Immature natural killer cell (primary cell): ENCODE measurements around the gene ALDH3B2. TPM values are rescaled to one million over a fixed set of nuclear protein-coding genes. Genes with fewer than 3 reads are reported as not detected.
"Not testable (repeated sequence)": the region's sequence is repeated elsewhere in the genome, so short reads cannot be mapped to it uniquely, and the experiment has no call there.

Experiments
- DNase-seq, 3 donors: peaks; one replicate each; pipeline ENCODE4 v3.0.0; 2022; ENCODE audit warnings: mixed read lengths in 1 of 3
- H3K27ac Mint-ChIP-seq, 6 donors: one replicate each; pipeline ENCODE4 v1.8.0; 2020; ENCODE audit warnings: mixed read lengths in 6 of 6, mild to moderate bottlenecking in 5 of 6, inconsistent platforms in 4 of 6, moderate library complexity in 3 of 6
- H3K27me3 Mint-ChIP-seq, 3 donors: one replicate each; pipeline ENCODE4 v1.8.0; 2020 to 2021; ENCODE audit warnings: low read depth in 3 of 3, mild to moderate bottlenecking in 3 of 3, mixed read lengths in 3 of 3, moderate library complexity in 3 of 3, inconsistent platforms in 1 of 3
- H3K36me3 Mint-ChIP-seq, 3 donors: one replicate each; pipeline ENCODE4 v1.8.0; 2020; ENCODE audit warnings: mixed read lengths in 3 of 3, inconsistent platforms in 2 of 3, mild to moderate bottlenecking in 2 of 3
- H3K4me1 Mint-ChIP-seq, 2 donors: one replicate each; pipeline ENCODE4 v1.8.0; 2020; ENCODE audit warnings: inconsistent platforms in 2 of 2, mild to moderate bottlenecking in 2 of 2, mixed read lengths in 2 of 2, moderate library complexity in 1 of 2
- H3K4me3 Mint-ChIP-seq, 5 donors: one replicate each; pipeline ENCODE4 v1.8.0; 2020; ENCODE audit warnings: mild to moderate bottlenecking in 5 of 5, mixed read lengths in 5 of 5, inconsistent platforms in 3 of 5, moderate library complexity in 3 of 5
- H3K9me3 Mint-ChIP-seq, 6 donors: one replicate each; pipeline ENCODE4 v1.8.0; 2020; ENCODE audit warnings: mild to moderate bottlenecking in 6 of 6, mixed read lengths in 6 of 6, inconsistent platforms in 4 of 6, moderate library complexity in 3 of 6
- polyA plus RNA-seq, 3 donors: library from polyadenylated mRNA; unstranded; fragments of 300-500 nt; fragmentation: Illumina TruSeq; gene quantifications; one replicate each; pipeline ENCODE4 v1.2.3, GENCODE V29; 2021

The ALDH3B2 gene
- polyA plus RNA-seq, 3 donors from 2014 or later: not detected

DNA sequence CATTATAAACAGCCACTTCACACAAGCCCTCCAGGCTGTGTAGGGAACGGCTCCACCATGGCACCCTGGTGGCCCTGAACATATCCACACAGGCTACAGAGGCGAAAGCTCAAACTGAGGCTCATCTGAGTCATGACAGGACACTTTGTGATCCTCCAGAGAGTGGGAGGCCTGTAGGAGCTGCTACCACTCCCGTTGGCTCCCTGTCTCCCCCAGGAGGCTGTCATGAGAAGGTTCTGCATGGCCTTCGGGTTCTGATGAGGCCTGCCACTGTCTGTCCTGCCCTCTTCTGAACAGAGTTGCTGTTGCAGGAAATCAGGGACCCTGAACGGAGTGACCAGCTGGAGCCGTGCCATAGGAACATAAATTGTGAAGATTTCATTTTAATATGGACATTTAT is 23.8 kb upstream of the ALDH3B2 start:
- Mint-ChIP-seq H3K4me1 (no peaks in the 10 kb centered on the region), H3K27me3 (peaks cover 0 to 9% (median 2%) of the 10 kb centered on the region in 3 donors), H3K9me3 (no peaks in the 10 kb centered on the region), H3K36me3 (no peaks in the 10 kb centered on the region), H3K4me3 (no peak overlapping the region), H3K27ac (no peak overlapping the region)
- no peak for DNase-seq

GRCh38 chr11:67697846-67698245 is 23.4 kb upstream of the ALDH3B2 start:
- Mint-ChIP-seq H3K4me1 (no peaks in the 10 kb centered on the region), H3K27me3 (peaks cover 0 to 5% (median 2%) of the 10 kb centered on the region in 3 donors), H3K27ac (no peak overlapping the region), H3K4me3 (no peak overlapping the region), H3K9me3 (no peaks in the 10 kb centered on the region), H3K36me3 (no peaks in the 10 kb centered on the region)
- DNase-seq: no peak

GRCh38 chr11:67696998-67697397 is 22.6 kb upstream of the ALDH3B2 start:
- H3K27ac Mint-ChIP-seq: no peak overlapping the region

DNA sequence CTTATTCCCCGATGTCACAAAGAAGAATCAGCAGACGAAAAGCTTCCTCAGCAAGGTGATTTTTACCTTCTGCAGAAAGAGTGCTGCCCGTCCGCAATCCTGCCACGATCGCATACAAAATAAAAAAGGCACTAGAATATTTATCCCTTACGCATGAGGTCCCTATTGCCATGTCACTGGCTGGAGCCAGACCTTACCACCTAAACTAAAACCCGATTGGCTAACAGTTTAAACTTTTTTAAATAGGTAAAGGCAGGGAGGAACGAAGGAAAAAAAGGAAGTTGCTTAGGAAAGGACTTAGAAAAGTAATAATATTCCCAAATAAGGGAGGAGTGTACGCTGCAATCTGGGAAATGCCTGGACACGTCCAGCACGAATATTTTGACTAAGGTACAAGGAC is 21.2 kb upstream of the ALDH3B2 start:
- H3K36me3 Mint-ChIP-seq: no peaks in the 10 kb centered on the region
- no peak for DNase-seq
- H3K27ac Mint-ChIP-seq: no peak overlapping the region
- no peaks in the 10 kb centered on the region for H3K9me3 Mint-ChIP-seq
- no peaks in the 10 kb centered on the region for H3K4me1 Mint-ChIP-seq
- peaks cover 0 to 5% (median 2%) of the 10 kb centered on the region in 3 donors for H3K27me3 Mint-ChIP-seq
- H3K4me3 Mint-ChIP-seq: no peak overlapping the region

More at GRCh38 chr11:67696998-67697397, 22.6 kb upstream of the ALDH3B2 start:
- no peak for DNase-seq
- Mint-ChIP-seq H3K27me3 (peaks cover 0 to 5% (median 2%) of the 10 kb centered on the region in 3 donors), H3K4me1 (no peaks in the 10 kb centered on the region), H3K4me3 (no peak overlapping the region), H3K36me3 (no peaks in the 10 kb centered on the region), H3K9me3 (no peaks in the 10 kb centered on the region)

GRCh38 chr11:67694875-67695555 is 20.6 kb upstream of the ALDH3B2 start:
- no peak overlapping the region for H3K27ac Mint-ChIP-seq
- H3K27me3 Mint-ChIP-seq: peaks cover 0 to 5% (median 2%) of the 10 kb centered on the region in 3 donors
- H3K4me1 Mint-ChIP-seq: no peaks in the 10 kb centered on the region
- no peaks in the 10 kb centered on the region for H3K9me3 Mint-ChIP-seq
- no peaks in the 10 kb centered on the region for H3K36me3 Mint-ChIP-seq
- no peak for DNase-seq
- no peak overlapping the region for H3K4me3 Mint-ChIP-seq

GRCh38 chr11:67691149-67691548 is 16.7 kb upstream of the ALDH3B2 start:
- Mint-ChIP-seq H3K9me3 (no peaks in the 10 kb centered on the region), H3K27ac (no peak overlapping the region), H3K4me3 (no peak overlapping the region), H3K36me3 (no peaks in the 10 kb centered on the region), H3K27me3 (peaks cover 2 to 7% (median 5%) of the 10 kb centered on the region in 3 donors), H3K4me1 (no peaks in the 10 kb centered on the region)
- DNase-seq: no peak

- Mint-ChIP-seq H3K4me1 (no peaks in the 10 kb centered on the region), H3K27me3 (peaks cover 3 to 5% (median 5%) of the 10 kb centered on the region in 3 donors), H3K27ac (no peak overlapping the region), H3K4me3 (no peak overlapping the region), H3K36me3 (no peaks in the 10 kb centered on the region), H3K9me3 (no peaks in the 10 kb centered on the region)
- DNase-seq: no peak
Observed at GRCh38 chr11:67689178-67689577, 14.8 kb upstream of the ALDH3B2 start.

GRCh38 chr11:67687986-67688385 is 13.6 kb upstream of the ALDH3B2 start:
- DNase-seq: no peak
- Mint-ChIP-seq H3K27me3 (peaks cover 3 to 5% (median 3%) of the 10 kb centered on the region in 3 donors), H3K9me3 (no peaks in the 10 kb centered on the region), H3K27ac (no peak overlapping the region), H3K4me3 (no peak overlapping the region), H3K36me3 (no peaks in the 10 kb centered on the region), H3K4me1 (no peaks in the 10 kb centered on the region)

- not testable (repeated sequence) for H3K4me1 Mint-ChIP-seq, H3K27ac Mint-ChIP-seq, H3K9me3 Mint-ChIP-seq, H3K36me3 Mint-ChIP-seq, H3K4me3 Mint-ChIP-seq, H3K27me3 Mint-ChIP-seq, DNase-seq
Observed at GRCh38 chr11:67685641-67686332, 11.4 kb upstream of the ALDH3B2 start.

DNA sequence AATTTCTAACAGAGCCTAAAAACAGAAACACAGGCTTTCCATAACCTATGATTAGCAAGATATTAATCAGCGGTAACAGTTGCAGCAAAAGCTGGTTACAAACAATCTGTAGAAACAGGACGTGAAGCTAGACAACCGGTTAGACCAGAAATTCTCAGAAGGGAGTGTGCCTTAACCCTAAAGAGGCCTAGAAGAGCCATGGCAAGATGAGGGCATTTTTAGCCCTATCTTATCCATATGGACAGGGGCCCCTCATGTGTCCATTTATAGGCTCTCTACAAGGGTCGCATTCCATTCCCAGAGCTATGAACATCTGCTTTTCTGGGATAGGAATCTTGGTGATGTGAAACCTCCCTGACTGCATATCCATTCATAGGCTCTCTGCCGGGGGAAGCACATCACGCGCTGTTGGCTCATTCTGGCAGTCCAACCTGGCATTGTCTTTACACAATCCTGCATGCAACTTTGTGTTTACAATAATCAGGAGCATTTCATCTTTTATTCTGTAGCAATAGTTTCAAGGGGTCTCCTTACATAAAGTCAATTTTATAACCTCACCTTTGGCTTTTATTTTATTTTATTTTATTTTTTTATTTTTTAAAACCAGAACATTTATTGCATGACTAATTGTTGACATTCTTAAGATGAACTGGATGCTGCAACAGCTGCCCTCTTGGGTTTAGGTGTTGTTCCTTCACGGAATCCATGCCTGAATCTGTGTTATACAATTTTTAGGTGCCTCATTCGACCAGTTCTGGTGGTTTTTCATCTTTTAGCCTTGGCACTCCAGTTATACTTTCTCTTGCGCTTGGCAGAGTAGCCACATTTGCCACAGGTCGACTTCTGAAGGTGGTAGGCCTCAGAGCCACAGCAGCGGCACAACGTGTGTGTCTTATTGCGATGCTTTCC is 8.0 kb upstream of the ALDH3B2 start:
- H3K36me3 Mint-ChIP-seq, H3K9me3 Mint-ChIP-seq, DNase-seq, H3K4me3 Mint-ChIP-seq, H3K27me3 Mint-ChIP-seq, H3K27ac Mint-ChIP-seq, H3K4me1 Mint-ChIP-seq: not testable (repeated sequence)

GRCh38 chr11:67680696-67681470 is 6.5 kb upstream of the ALDH3B2 start:
- no peaks in the 10 kb centered on the region for H3K9me3 Mint-ChIP-seq
- peaks cover 0 to 2% (median 0%) of the 10 kb centered on the region in 3 donors for H3K27me3 Mint-ChIP-seq
- H3K27ac Mint-ChIP-seq: no peak overlapping the region

DNA sequence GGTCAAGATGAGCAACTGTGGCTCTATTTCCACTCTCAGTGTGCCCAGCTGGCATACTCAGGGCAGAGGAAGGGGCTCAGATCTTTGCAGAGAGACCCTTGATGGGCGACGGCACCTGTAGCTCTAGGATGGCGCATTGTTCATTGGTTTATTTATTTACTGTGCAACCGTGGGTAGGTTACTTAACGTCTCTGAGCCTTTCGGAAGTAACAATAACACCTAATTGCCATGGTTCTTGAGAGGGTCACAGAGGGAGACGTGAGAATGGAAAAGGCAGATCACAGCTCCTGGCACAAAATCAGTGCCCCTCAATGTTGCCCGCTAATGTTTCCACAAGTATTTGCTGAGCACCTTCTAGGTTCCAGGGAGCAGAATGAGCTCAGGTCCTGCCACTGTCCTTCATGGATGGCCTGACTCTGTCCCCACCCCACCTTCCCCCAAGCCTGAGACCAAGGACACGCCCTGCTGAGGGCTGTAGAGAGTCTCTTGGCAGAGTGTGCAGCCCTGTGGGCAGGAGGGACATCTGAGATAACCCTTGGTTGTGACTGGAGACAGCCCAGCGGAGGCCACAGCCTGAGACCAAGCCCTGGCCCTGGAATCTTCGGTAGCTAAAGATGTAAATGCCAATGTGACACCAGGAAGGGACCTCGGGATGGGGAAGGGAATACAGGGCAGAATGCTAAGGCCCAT is 780 bp upstream of the ALDH3B2 start:
- Mint-ChIP-seq H3K4me1 (no peaks in the 10 kb centered on the region), H3K27me3 (peaks cover 1 to 6% (median 2%) of the 10 kb centered on the region in 3 donors), H3K36me3 (no peaks in the 10 kb centered on the region), H3K4me3 (no peak overlapping the region), H3K27ac (no peak overlapping the region), H3K9me3 (no peaks in the 10 kb centered on the region)
- no peak for DNase-seq

More at GRCh38 chr11:67680696-67681470, 6.5 kb upstream of the ALDH3B2 start:
- Mint-ChIP-seq H3K36me3 (no peaks in the 10 kb centered on the region), H3K4me1 (no peaks in the 10 kb centered on the region), H3K4me3 (no peak overlapping the region)
- DNase-seq: no peak

GRCh38 chr11:67673902-67674301 is 521 bp downstream of the ALDH3B2 start:
- Mint-ChIP-seq H3K4me3 (no peak overlapping the region), H3K9me3 (no peaks in the 10 kb centered on the region), H3K4me1 (no peaks in the 10 kb centered on the region), H3K27me3 (peaks cover 1 to 6% (median 2%) of the 10 kb centered on the region in 3 donors), H3K27ac (no peak overlapping the region), H3K36me3 (no peaks in the 10 kb centered on the region)
- no peak for DNase-seq
